HG03571 (cell line): Measurements from ENCODE around the gene MAP7D2.

Experiments used
- ATAC-seq: cut with Tn5 transposase; IDR thresholded peaks from one replicate; pipeline ENCODE4 v1.9.1; 2021; ENCODE audit not compliant: unreplicated experiment

The MAP7D2 gene

GRCh38 chrX:19975845-19976244 lies 140.9 kb downstream of the MAP7D2 start:
- no peak for ATAC-seq

- no peak for ATAC-seq
Observed at GRCh38 chrX:19972984-19973383, 143.7 kb downstream of the MAP7D2 start.

- no peak for ATAC-seq
Observed at GRCh38 chrX:19968276-19968675, 148.4 kb downstream of the MAP7D2 start.

- no peak for ATAC-seq
Observed at GRCh38 chrX:19966056-19966455, 150.7 kb downstream of the MAP7D2 start.

GRCh38 chrX:19964017-19964710 lies 152.5 kb downstream of the MAP7D2 start:
- no peak for ATAC-seq

- ATAC-seq, result no peak
Observed at GRCh38 chrX:19960913-19961312, 155.8 kb downstream of the MAP7D2 start.

GRCh38 chrX:19958552-19959486 lies 157.9 kb downstream of the MAP7D2 start:
- no peak for ATAC-seq

GRCh38 chrX:19956923-19957322 lies 159.8 kb downstream of the MAP7D2 start:
- no peak for ATAC-seq
